Neural crest cell (in vitro differentiated cells): ENCODE measurements around the gene SH3PXD2A. TPM values are rescaled to one million over a fixed set of nuclear protein-coding genes. Genes with fewer than 3 reads are reported as not detected.

Source experiments
- DNase-seq: peaks from one replicate; pipeline ENCODE4 v3.0.0; 2021; ENCODE audit warnings: low read depth, mixed read lengths, low spot score
- H3K27ac Mint-ChIP-seq: one replicate; pipeline ENCODE4 v1.8.0; 2021; ENCODE audit warnings: mild to moderate bottlenecking, mixed read lengths; ENCODE audit not compliant: unreplicated experiment
- H3K27me3 Mint-ChIP-seq: 2 replicates; pipeline ENCODE4 v1.8.0; 2021; ENCODE audit warnings: low read depth, mild to moderate bottlenecking, mixed read lengths
- H3K36me3 Mint-ChIP-seq: 2 replicates; pipeline ENCODE4 v1.8.0; 2021; ENCODE audit warnings: low read depth, mild to moderate bottlenecking, mixed read lengths
- H3K4me1 Mint-ChIP-seq: 2 replicates; pipeline ENCODE4 v1.8.0; 2021; ENCODE audit warnings: mixed read lengths
- H3K4me3 Mint-ChIP-seq: one replicate; pipeline ENCODE4 v1.8.0; 2021; ENCODE audit warnings: mild to moderate bottlenecking, mixed read lengths
- H3K9me3 Mint-ChIP-seq: 2 replicates; pipeline ENCODE4 v1.8.0; 2021; ENCODE audit warnings: mixed read lengths
- CTCF ChIP-seq: fragments of 200-600 bp; sonication (generic); conservative IDR thresholded peaks from 2 replicates; pipeline ENCODE4 v1.5.0; 2021; ENCODE audit warnings: antibody characterized with exemption, mild to moderate bottlenecking
- total RNA-seq: library from RNA; stranded (reverse); gene quantifications from 2 replicates; pipeline ENCODE4 v1.2.1, GENCODE V29; 2021

The SH3PXD2A gene
- total RNA-seq, 1 donor from 2014 or later, result 22.8 TPM

- no peak for TF ChIP-seq CTCF
- H3K27ac Mint-ChIP-seq, result no peak overlapping the region
- peaks cover 15% of the 10 kb centered on the region for H3K36me3 Mint-ChIP-seq
- H3K4me3 Mint-ChIP-seq, result no peak overlapping the region
- H3K27me3 Mint-ChIP-seq, result no peaks in the 10 kb centered on the region
- no peaks in the 10 kb centered on the region for H3K9me3 Mint-ChIP-seq
- H3K4me1 Mint-ChIP-seq, result peaks cover 36% of the 10 kb centered on the region
- no peak for DNase-seq
Measured at GRCh38 chr10:103722632-103723031, 132.7 kb downstream of the SH3PXD2A start.

GRCh38 chr10:103720964-103721335 is 134.4 kb downstream of the SH3PXD2A start:
- no peak overlapping the region for H3K4me3 Mint-ChIP-seq
- TF ChIP-seq CTCF, result no peak
- no peaks in the 10 kb centered on the region for H3K27me3 Mint-ChIP-seq
- H3K27ac Mint-ChIP-seq, result no peak overlapping the region
- H3K9me3 Mint-ChIP-seq, result no peaks in the 10 kb centered on the region
- peaks cover 15% of the 10 kb centered on the region for H3K36me3 Mint-ChIP-seq
- peaks cover 32% of the 10 kb centered on the region for H3K4me1 Mint-ChIP-seq
- DNase-seq, result no peak

- Mint-ChIP-seq H3K27me3 (no peaks in the 10 kb centered on the region), H3K36me3 (peaks cover 15% of the 10 kb centered on the region), H3K4me1 (peaks cover 36% of the 10 kb centered on the region), H3K9me3 (no peaks in the 10 kb centered on the region), H3K4me3 (no peak overlapping the region), H3K27ac (peak overlapping the region; percentile 62)
- no peak for DNase-seq
- no peak for TF ChIP-seq CTCF
Measured at GRCh38 chr10:103720328-103720963, 134.9 kb downstream of the SH3PXD2A start.

GRCh38 chr10:103719036-103719435 is 136.3 kb downstream of the SH3PXD2A start:
- Mint-ChIP-seq H3K36me3 (peaks cover 6% of the 10 kb centered on the region), H3K27me3 (no peaks in the 10 kb centered on the region), H3K4me3 (no peak overlapping the region), H3K4me1 (peaks cover 34% of the 10 kb centered on the region), H3K9me3 (no peaks in the 10 kb centered on the region), H3K27ac (no peak overlapping the region)
- no peak for DNase-seq
- no peak for TF ChIP-seq CTCF

GRCh38 chr10:103718247-103718620 is 137.1 kb downstream of the SH3PXD2A start:
- Mint-ChIP-seq H3K27ac (peak overlapping the region; percentile 50), H3K4me1 (peaks cover 38% of the 10 kb centered on the region), H3K9me3 (no peaks in the 10 kb centered on the region), H3K36me3 (peaks cover 6% of the 10 kb centered on the region), H3K27me3 (no peaks in the 10 kb centered on the region), H3K4me3 (no peak overlapping the region)
- DNase-seq, result no peak
- TF ChIP-seq CTCF, result no peak
